NCI-H1417 (cell line): ENCODE measurements around the gene CCDC106.

Experiments
- DNase-seq, 3 experiments: peaks; one replicate each; lab custom pipeline; 2025; lab: John Stamatoyannopoulos, UW

CCDC106 gene

DNA sequence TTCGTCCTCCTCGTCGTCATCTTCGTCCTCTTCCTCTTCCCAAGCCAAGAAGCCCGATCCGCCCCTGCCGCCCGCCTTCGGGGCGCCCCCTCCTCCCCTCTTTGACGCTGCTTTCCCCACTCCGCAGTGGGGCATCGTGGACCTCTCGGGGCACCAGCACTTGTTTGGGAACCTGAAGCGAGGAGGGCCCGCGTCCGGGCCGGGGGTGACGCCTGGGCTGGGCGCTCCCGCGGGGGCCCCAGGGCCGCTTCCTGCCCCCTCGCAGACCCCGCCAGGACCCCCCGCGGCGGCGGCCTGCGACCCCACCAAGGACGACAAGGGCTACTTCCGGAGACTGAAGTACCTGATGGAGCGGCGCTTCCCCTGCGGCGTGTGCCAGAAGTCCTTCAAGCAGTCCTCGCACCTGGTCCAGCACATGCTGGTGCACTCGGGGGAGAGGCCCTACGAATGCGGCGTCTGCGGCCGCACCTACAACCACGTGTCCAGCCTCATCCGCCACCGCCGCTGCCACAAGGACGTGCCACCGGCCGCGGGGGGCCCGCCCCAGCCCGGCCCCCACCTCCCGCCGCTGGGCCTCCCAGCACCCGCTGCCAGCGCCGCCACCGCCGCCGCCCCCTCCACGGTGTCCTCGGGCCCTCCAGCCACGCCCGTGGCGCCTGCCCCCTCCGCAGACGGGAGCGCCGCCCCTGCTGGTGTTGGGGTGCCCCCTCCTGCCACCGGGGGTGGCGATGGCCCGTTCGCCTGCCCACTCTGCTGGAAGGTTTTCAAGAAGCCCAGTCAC lies 33.9 kb upstream of the CCDC106 start:
- no peak for DNase-seq

DNA sequence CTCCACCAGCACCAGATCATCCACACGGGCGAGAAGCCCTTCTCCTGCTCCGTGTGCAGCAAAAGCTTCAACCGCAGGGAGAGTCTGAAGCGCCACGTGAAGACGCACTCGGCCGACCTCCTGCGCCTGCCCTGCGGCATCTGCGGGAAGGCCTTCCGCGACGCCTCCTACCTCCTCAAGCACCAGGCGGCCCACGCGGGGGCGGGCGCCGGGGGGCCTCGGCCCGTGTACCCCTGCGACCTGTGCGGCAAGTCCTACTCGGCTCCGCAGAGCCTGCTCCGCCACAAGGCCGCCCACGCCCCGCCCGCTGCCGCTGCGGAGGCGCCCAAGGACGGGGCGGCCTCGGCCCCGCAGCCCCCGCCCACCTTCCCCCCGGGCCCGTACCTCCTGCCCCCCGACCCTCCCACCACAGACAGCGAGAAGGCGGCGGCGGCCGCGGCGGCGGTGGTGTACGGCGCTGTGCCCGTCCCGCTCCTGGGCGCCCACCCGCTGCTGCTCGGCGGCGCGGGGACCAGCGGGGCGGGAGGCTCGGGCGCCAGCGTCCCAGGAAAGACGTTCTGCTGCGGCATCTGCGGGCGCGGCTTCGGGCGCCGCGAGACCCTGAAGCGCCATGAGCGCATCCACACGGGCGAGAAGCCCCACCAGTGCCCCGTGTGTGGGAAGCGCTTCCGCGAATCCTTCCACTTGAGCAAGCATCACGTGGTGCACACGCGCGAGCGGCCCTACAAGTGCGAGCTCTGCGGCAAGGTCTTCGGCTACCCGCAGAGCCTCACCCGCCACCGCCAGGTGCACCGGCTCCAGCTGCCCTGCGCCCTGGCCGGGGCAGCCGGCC lies 33.1 kb upstream of the CCDC106 start:
- no peak for DNase-seq

DNA sequence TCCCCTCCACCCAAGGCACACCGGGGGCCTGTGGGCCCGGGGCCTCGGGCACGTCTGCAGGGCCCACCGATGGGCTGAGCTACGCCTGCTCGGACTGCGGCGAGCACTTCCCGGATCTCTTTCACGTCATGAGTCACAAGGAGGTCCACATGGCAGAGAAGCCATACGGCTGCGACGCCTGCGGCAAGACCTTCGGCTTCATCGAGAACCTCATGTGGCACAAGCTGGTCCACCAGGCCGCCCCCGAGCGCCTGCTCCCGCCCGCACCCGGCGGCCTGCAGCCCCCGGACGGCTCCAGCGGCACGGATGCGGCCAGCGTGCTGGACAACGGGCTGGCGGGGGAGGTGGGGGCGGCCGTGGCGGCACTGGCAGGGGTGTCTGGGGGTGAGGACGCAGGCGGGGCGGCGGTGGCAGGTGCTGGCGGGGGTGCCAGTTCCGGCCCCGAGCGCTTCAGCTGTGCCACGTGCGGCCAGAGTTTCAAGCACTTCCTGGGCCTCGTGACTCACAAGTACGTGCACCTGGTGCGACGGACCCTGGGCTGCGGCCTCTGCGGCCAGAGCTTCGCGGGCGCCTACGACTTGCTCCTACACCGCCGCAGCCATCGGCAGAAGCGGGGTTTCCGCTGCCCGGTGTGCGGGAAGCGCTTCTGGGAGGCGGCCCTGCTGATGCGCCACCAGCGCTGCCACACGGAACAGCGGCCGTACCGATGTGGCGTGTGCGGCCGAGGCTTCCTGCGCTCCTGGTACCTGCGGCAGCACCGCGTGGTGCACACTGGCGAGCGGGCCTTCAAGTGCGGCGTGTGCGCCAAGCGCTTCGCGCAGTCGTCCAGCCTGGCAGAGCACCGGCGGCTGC lies 32.2 kb upstream of the CCDC106 start:
- no peak for DNase-seq

GRCh38 chr19:55616395-55616875 lies 31.6 kb upstream of the CCDC106 start:
- no peak for DNase-seq

DNA sequence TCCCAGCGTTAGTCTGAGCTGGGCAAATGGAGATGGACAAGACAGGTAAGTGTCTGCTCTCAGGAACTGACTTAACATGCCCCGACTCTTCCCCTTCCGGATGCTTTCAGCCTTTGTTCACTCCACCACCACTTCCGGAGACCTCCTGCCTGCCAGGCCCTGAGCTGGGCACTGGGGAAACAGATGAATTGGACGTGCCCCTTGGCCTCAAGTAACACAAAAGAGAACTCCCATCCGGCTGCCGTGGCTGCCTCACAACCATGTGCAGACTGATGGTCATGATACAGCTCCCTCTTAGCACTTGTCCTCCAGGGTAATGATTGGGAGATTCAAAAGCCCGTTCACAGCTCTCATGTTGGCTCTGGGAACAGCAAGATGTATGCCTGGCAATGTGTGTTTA lies 30.6 kb upstream of the CCDC106 start:
- no peak for DNase-seq

DNA sequence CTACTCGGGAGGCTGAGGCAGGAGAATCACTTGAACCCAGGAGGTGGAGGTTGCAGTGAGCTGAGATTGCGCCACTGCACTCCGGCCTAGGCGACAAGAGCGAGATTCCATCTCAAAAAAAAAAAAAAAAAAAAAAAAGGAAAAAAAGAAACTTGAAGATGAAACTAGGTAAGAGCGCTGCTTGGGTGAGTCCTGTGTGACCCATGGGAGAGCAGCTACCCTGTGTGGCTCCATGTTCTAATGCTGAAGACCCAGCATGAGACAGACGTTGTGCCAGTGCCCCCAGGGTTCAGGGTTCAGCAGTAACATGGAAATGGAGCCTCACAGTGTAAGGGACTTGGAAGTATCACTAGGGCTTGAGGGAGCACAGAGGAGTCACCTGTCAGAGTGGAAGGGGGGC lies 29.6 kb upstream of the CCDC106 start:
- no peak for DNase-seq

DNA sequence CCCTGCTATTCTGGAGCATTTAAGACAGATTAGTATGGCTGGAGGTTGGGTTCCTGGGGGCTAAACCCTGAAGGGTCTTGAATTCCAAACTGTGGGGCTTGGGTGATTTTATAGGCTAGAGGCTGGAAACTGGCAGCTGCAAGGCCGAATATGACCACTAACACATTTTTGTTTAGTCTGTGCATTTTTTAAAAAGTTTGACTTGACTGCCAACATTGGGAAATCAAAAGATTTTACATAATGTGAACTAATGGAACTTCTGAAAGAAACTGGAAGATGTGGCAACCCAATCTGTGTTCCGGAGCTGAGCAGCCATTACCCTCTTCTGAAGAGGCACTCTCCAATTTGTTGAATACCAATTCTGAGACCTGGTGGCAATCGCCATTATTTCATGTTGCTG lies 28.7 kb upstream of the CCDC106 start:
- DNase-seq = no peak

DNA sequence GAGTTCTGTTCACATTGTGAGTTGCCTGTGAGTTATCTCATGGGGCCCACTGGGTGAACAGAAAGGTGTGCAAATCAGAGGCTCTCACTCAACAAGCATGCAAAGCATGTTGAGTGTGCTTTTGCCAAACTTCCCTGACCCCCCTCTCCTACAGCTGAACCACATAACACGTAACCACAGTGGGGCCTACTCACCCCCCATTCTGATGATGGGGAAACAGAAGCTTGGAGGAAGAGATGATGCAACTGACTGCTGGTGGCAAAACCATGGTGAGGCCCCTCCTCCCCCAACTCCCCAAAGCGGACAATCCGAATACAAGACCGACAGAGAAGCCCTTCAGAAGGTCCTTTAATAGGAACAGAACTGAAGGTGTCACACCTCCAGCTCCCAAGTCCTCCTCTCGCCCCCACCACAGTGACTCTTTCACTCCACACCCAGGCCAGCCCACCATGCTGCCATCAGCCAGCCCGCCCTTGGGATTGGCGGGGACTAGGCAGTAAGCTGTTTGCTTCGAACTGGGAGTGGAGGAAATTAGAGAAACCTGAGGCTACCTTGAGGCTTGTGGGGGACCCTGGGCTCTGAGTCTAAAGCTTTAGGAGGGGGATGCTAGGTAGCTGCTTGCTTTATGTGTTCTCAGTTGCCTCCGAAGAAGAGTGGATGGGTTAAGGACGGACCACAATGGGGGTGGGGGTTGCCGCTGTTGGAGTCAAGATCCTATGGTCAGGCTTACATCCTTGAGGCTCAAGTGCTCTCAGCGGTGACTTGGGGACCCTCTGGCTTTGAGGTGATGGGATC lies 27.4 kb upstream of the CCDC106 start:
- DNase-seq = no peak

- DNase-seq = no peak
Measured at GRCh38 chr19:55621205-55621672, 26.8 kb upstream of the CCDC106 start.

DNA sequence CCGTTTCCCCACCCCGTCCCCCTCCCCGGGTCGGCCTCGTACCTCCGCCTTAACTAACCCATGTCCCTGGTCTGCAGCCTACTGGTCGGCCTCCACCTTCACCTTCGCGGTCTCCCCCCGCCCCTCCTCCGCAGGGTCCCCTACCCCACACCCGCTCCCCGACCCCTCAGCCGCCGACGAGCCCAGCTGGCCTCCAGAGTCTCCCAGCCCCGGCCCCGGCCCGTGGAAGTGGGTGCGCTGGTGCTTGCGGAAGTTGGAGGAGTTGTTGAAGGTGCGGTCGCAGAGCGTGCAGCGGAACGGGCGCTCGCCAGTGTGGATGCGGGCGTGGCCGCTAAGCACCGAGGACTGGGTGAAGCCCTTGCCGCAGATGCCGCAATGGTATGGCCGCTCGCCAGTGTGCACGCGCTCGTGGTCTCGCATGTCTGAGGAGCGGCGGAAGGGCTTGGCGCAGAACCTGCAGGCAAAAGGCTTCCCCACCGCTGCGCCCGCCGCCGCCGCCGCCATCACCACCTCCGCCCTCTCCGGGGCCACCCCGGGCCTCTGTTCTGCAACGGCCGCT lies 26.3 kb upstream of the CCDC106 start:
- no peak for DNase-seq

DNA sequence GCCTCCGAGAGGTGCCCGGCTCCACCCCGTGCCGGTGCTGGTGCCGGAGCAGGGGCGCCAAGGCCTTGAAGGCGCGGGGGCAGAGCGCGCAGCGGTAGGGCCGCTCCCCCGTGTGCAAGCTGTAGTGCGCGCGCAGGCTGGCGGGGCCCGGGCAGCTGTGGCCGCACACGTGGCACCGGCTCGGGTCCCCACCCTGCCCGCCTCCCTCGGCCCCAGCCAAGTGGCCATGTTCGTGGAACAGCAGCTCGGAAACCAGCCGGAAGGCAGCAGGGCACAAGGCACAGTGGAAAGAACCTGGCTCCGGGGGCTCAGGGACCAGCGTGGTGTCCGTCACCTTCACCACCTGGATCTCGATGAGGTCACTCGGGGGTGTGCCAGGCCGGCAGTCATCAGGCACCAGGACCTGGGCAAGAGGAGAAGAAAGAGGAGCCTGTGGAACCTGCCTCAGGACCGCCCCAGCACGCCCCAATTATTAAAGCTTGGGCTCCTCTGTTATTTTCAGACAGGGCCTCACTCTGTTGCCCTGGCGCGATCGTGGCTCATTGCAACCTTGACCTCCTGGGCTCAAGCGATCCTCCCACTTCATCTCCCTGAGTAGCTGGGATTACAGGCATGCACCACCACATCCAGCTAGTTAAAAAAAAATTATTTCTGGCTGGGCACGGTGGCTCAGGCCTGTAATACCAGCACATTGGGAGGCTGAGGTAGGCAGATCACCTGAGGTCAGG lies 25.6 kb upstream of the CCDC106 start:
- DNase-seq = no peak

GRCh38 chr19:55623130-55623529 lies 24.9 kb upstream of the CCDC106 start:
- no peak for DNase-seq

DNA sequence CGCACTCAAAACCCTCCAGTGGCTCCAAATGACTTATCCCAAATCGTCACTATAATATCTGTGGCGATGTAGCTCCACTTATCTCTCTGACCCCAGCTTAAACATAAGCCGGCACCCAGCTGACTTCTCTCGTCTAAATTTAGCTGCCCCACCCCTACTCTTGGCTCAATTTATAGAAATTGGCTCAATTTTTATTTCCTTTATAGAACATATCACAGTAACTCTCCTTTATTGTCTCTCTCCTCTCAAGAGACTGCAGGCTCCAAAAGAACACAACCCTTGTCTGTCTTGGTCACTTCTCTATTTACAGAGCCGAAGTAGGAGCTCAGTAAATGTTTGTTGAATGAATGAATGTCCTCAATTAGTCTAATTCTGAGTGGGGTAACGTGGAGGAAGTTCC lies 24.5 kb upstream of the CCDC106 start:
- DNase-seq = no peak

DNA sequence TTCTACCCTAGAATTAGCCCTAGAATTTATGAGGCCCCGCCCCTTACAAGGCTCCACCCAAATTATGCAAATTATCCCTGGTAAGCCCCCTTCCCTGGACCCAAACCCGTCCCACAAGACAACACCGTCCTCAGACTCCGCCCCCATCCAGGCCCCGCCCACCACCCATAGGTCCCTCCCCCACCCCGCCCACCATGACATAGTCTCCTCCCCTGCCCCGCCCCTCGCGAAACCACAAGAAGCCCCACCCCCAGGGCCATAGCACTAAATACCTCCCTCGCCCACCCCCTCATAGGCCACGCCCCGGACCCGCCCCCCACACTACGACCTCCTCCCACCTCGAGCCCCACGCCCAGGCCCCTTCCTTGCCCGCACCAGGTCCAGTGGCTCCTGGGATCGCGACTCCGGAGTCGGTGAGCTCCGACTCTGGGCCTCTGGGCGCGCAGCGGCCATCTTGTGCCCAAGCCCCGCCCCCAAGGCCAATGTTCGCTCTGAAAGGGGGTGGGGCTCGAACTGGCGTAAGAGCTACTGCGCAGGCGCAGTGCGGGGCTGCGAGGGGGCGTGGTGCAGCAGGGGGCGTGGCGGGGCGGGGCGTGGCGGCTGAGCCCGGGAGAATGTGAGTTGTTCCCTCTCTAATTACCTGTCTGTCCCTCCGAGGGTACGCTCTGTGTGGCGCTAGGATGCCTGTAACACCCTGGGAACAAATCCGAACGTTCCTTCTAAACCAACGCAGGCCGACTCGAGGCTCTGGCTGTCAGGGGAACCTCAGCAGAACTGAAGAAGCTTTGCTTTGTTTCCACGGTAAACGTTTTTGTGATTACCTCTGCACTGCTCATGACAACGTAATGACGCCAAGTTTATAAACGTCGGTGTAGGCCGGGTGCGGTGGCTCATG lies 23.7 kb upstream of the CCDC106 start, which contains the start of gene ZNF784:
Gene ZNF784 (minus strand): TSS at position 458 of the 895 bp plus-strand sequence. CDS start 5 bp downstream, at position 453.
- DNase-seq = peak; percentile 94 to 97 (median 96)

DNA sequence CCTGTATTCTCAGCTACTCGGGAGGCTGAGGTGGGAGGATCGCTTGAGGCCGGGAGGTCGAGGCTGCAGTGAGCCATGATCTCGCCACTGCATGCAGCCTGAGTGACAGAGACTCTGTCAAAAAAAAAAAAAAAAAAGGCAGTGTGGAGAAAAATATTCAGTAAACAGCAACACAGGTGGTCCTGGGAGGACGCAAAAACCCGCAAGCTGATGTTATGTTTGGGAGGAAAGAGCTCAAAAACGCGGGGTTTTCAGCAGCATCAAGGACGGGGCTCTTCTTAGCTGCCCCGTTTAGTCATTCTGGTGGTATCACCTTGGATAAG lies 23.0 kb upstream of the CCDC106 start:
- no peak for DNase-seq

DNA sequence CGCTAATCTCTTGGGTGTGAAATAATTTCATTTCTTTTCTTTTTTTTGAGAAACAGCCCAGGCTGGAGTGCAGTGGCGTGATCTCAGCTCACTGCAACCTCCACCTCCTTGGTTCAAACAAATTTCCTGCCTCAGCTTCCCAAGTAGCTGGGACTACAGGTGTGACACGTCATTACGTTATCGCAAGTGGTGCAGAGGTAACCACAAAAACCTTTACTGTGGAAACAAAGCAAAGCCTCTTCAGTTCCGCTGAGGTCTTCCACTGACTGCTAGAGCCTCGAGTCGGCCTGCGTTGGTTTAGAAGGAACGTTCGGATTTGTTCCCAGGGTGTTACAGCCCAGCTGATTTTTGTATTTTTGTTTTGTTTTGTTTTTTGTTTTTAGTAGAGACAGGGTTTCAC lies 21.7 kb upstream of the CCDC106 start:
- no peak for DNase-seq

- peak; percentile 81 to 96 (median 94) for DNase-seq
Measured at GRCh38 chr19:55632463-55632834, 15.6 kb upstream of the CCDC106 start.

DNA sequence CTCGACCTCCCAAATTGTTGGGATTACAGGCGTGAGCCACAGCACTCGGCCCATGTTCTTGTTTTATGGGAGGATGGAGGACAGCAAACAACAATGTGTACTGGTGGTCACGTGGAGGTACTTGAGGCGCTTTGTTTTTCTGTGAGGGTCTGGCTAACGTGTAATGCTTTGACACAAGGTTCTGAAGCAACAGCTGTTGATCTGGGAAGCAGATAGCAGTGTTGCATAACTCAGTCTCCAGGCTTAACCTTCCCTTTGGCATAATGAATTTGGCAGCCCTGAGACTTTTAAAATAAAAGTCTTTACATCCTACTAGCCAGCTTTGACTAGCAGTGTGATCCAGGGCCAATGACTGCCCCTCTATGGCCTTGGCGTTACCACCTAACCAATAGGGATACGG lies 14.2 kb upstream of the CCDC106 start:
- no peak for DNase-seq

- no peak for DNase-seq
Measured at GRCh38 chr19:55635334-55635717, 12.7 kb upstream of the CCDC106 start.
